Right lobe of liver (tissue), 6 donors: ENCODE data around the gene MAGI1. TPM values are rescaled to one million over a fixed set of nuclear protein-coding genes. Genes with fewer than 3 reads are reported as not detected.

ENCODE experiments used
- ATAC-seq, 4 donors: fragments of 200-7000 bp; cut with Tn5 transposase; one replicate each; pipeline ENCODE4 v1.9.1; 2020; ENCODE audit warnings: mild to moderate bottlenecking in 4 of 4, moderate library complexity in 4 of 4
- DNase-seq, 3 donors: peaks; one replicate each; pipeline ENCODE4 v3.0.0-alpha.2; 2020
- H3K27ac ChIP-seq, 3 donors: fragments of 200-600 bp; one replicate each; pipeline ENCODE4 v1.8.0; 2022
- H3K27me3 ChIP-seq, 2 donors: fragments of 200-600 bp; one replicate each; pipeline ENCODE4 v1.8.0; 2022
- H3K36me3 ChIP-seq, 4 donors: fragments of 200-600 bp; sonication (generic) in 1 of 4; one replicate each; pipeline versions ENCODE4 v1.5.1 to v1.8.0; 2017 to 2022; ENCODE audit warnings: control low read depth in 1 of 4
- H3K4me1 ChIP-seq, 4 donors: fragments of 200-600 bp; sonication (generic) in 1 of 4; one replicate each; pipeline versions ENCODE4 v1.5.1 to v1.8.0; 2017 to 2022; ENCODE audit warnings: control low read depth in 1 of 4
- H3K4me3 ChIP-seq, 3 donors: fragments of 200-600 bp; one replicate each; pipeline ENCODE4 v1.8.0; 2022
- H3K9me3 ChIP-seq, 4 donors: fragments of 200-600 bp; sonication (generic) in 1 of 4; one replicate each; pipeline versions ENCODE4 v1.5.1 to v1.8.0; 2017 to 2022; ENCODE audit warnings: control low read depth in 1 of 4
- POLR2A ChIP-seq: fragments of 450-650 bp; IDR thresholded peaks from one replicate; pipeline ENCODE4 v1.6.1; 2017; ENCODE audit warnings: antibody characterized with exemption, mild to moderate bottlenecking
- WGBS: methylation state at CpG from one replicate; pipeline ENCODE4 v1.1.6; 2018; ENCODE audit warnings: low coverage, low lambda C conversion rate; ENCODE audit not compliant: insufficient coverage; ENCODE audit errors: missing lambda C conversion rate; 5-methylcytosine and 5-hydroxymethylcytosine counted together
- intact Hi-C, 2 donors: fragments of 100-400 bp; cut with DNase I; formaldehyde crosslinking; loops; one replicate each; pipeline versions ENCODE4 v1.11.2 to v1.14.1; 2022
- total RNA-seq, 6 experiments: library from RNA; depleted of rRNA in 2 of 6; stranded (reverse); fragments of >200 nt in 2 of 6; fragmentation: NEBNext Ultra II Directional in 3 of 6; extraction: Animal tissue kit (Norgen Biotek cat#: 25700) in 3 of 6; gene quantifications; one replicate each; pipeline versions ENCODE4 v1.1.0 to v1.2.4, GENCODE V29; 2016 to 2023
- TF ChIP-seq, protein P1 (sequence below), 4 donors: fragments of 200-600 bp in 3 of 4; fragments of 450-650 bp in 1 of 4; IDR thresholded peaks; one replicate each; pipeline versions ENCODE4 v1.5.1 to v1.8.0; 2016 to 2022; ENCODE audit warnings: antibody characterized with exemption in 4 of 4, mild to moderate bottlenecking in 2 of 4
- donor health status: DM: no; HTN: yes; CAD: no.
- donor health status: DM: no; HTN: no; CAD: no.
- donor health status: DM: no; HTN: no; CAD: no.
- donor health status: DM: no; HTN: yes; CAD: no.
- donor health status: DM: no; HTN: yes; CAD: no.

MAGI1 gene
- total RNA-seq, 6 experiments from 2014 or later, result 22.6 to 37.7 (median 26.9) TPM

DNA sequence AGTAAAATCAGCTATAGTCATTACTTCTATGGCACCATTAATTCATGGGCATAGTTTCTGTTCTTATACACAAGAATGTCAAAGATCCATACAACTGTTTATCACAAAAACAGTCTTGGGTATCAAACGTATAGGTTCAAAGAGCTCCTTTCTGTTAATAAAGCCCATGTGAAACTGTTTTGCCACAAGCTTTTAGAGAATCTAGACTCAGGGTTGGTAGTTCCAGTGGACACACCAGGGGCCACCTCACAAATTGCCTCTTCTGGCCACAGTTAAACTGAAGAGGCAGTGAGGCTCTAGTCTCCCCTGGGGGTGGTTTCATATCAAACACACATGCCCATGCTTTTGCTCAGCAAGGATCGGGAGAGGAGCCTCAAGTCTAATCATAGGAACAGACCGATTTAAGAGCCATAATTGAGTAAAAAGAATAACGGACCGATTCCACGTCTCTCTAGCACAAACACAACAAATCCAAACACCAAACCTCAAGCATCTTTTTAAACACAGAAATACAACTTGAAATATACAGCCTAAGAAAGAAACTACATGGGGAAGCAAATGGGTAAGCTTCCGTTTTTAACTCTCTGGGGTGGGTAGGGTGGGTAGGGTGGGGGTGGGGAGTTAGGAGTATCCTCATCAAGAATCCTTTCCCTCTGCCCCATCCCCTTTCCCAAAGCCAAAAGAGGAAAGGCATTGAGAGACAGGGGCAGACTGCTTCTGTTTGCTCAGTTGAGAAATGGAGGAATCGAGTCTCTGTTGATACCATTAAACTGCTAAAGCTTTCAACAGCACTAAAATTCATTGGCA, 443.3 kb downstream of the MAGI1 start:
- Histone ChIP-seq H3K36me3 (no peaks in the 10 kb centered on the region), H3K4me3 (no peak overlapping the region), H3K4me1 (no peaks in the 10 kb centered on the region), H3K27me3 (no peaks in the 10 kb centered on the region), H3K27ac (no peak overlapping the region), H3K9me3 (no peaks in the 10 kb centered on the region)
- ATAC-seq (no peak), DNase-seq (no peak)
- 82% methylated on average over 7 of the region's 8 CpGs for WGBS
- TF ChIP-seq, protein P1, sequence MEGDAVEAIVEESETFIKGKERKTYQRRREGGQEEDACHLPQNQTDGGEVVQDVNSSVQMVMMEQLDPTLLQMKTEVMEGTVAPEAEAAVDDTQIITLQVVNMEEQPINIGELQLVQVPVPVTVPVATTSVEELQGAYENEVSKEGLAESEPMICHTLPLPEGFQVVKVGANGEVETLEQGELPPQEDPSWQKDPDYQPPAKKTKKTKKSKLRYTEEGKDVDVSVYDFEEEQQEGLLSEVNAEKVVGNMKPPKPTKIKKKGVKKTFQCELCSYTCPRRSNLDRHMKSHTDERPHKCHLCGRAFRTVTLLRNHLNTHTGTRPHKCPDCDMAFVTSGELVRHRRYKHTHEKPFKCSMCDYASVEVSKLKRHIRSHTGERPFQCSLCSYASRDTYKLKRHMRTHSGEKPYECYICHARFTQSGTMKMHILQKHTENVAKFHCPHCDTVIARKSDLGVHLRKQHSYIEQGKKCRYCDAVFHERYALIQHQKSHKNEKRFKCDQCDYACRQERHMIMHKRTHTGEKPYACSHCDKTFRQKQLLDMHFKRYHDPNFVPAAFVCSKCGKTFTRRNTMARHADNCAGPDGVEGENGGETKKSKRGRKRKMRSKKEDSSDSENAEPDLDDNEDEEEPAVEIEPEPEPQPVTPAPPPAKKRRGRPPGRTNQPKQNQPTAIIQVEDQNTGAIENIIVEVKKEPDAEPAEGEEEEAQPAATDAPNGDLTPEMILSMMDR (IDR thresholded peaks at IDR 0.05), result no peak
- TF ChIP-seq POLR2A, result no peak
- intact Hi-C loops, result no loop called here

DNA sequence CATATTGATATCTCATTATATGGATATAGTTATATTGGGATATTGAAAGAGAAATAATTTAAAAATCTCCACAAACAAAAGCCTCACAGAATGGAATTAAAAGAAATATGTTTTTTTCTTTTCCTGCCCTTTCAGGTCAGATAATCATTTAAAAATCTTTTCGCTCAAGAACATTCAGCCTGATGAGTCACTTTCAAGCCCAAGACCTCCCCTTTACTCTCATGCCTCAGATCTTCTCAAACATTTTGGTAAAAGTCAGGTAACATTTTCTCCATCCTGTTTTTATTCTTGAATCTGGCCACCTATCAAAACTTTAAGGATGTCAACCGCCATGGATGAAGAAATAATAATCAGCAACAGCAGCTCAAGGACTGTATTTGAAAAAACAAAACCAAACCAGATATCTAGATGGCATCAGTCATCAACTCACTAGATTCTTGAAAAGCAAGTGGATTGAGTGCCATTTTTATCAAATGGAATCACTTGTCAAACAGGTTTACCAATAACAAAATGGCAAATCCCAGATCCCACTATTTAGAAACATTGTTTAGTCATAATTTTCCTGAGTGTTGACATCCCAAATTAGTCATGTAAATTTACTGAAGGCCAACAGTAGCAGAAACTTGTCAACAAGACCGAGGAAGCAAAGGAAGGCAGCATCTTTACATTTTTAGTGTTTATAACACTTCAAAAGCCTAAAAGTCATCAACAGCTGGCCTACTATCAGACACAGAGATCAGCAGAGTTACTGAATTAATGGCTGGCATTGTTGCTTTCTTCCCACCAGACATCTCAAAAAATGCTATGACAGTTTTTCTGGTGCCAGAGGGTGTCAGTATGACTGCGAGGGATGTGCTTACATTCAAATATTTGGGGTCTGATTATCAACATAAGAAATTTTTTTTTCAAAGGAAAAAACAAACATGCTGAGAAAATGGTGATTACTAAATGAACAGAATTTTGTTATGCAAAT, 444.7 kb downstream of the MAGI1 start:
- Histone ChIP-seq H3K9me3 (no peaks in the 10 kb centered on the region), H3K4me3 (no peak overlapping the region), H3K27me3 (no peaks in the 10 kb centered on the region), H3K4me1 (no peaks in the 10 kb centered on the region), H3K27ac (no peak overlapping the region), H3K36me3 (no peaks in the 10 kb centered on the region)
- intact Hi-C loops, result no loop called here
- no peak for DNase-seq
- no peak for ATAC-seq
- WGBS, result 87% methylated on average over 4 of the region's 4 CpGs
- TF ChIP-seq, protein P1 (IDR thresholded peaks at IDR 0.05), result no peak
- TF ChIP-seq POLR2A, result no peak

DNA sequence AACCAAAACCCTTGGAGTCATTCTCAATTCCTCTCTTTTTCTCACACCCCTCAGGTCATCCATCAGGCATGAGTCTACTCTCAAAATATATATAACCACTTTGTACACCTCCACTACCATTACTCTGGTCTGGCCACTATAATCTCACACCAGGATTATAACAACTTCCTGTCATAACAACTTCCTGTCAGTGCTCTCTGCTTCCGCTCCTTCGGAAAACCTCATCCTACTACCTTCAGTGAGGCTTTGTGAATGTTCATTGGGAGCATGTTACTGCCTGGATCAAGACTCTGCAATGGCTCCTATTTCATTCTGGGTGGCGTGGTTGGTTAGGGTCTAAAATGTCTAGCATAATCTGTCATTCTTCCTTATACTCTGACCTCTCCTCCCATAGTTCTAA, 447.4 kb downstream of the MAGI1 start:
- Histone ChIP-seq H3K36me3 (no peaks in the 10 kb centered on the region), H3K27me3 (no peaks in the 10 kb centered on the region), H3K4me3 (no peak overlapping the region), H3K4me1 (no peaks in the 10 kb centered on the region), H3K27ac (no peak overlapping the region), H3K9me3 (no peaks in the 10 kb centered on the region)
- WGBS, result 91% methylated on average over 3 of the region's 3 CpGs
- intact Hi-C loops, result no loop called here
- no peak for ATAC-seq
- no peak for DNase-seq
- no peak for TF ChIP-seq POLR2A
- TF ChIP-seq, protein P1 (IDR thresholded peaks at IDR 0.05), result no peak

DNA sequence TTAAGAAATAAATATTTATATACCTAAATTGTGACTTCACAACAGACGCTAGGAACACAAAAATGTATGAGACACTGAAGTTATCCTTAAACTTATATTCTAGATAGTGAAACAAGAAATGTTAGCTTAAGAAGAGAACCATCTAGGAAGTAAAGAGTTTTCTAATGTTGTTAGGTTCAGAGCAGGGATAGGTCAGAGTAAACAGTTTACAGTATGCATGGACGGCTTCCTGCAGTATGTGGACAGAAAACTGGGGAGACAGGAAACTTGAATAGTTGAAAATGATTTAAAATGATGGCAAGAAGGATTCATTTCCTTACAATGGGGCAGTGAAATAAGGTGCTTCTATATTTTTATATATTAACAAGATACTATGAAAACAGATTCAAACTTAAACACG, 449.8 kb downstream of the MAGI1 start:
- intact Hi-C loops, result no loop called here
- H3K9me3 ChIP-seq, result no peaks in the 10 kb centered on the region
- ATAC-seq (no peak), DNase-seq (no peak)
- no peak overlapping the region for H3K27ac ChIP-seq
- no peaks in the 10 kb centered on the region for H3K36me3 ChIP-seq
- no peak for TF ChIP-seq POLR2A
- TF ChIP-seq, protein P1 (IDR thresholded peaks at IDR 0.05), result no peak
- 82% methylated on average over 3 of the region's 3 CpGs for WGBS
- peaks cover 0 to 3% (median under 1%) of the 10 kb centered on the region in 4 donors for H3K4me1 ChIP-seq
- no peak overlapping the region for H3K4me3 ChIP-seq
- H3K27me3 ChIP-seq, result no peaks in the 10 kb centered on the region
